Coronary artery (tissue), 2 donors: ENCODE data around the gene LIME1.
A peak's percentile ranks its signal among the peaks of the same experiment; 100 is the strongest.

Experiments used
- DNase-seq: peaks from one replicate; pipeline ENCODE4 v3.0.0-alpha.2; 2017; ENCODE audit warnings: low spot score
- H3K27ac ChIP-seq, 2 donors: fragments of 200-600 bp; sonication (generic); one replicate each; pipeline ENCODE4 v1.5.1; 2016 to 2019
- H3K4me3 ChIP-seq: fragments of 200-600 bp; sonication (generic); 2 replicates; pipeline ENCODE4 v1.5.1; 2016; ENCODE audit warnings: mild to moderate bottlenecking, moderate library complexity
- TF ChIP-seq, protein P1 (sequence below): fragments of 200-600 bp; sonication (generic); IDR thresholded peaks from one replicate; pipeline ENCODE4 v1.5.1; 2019; ENCODE audit warnings: antibody characterized with exemption

The LIME1 gene

DNA sequence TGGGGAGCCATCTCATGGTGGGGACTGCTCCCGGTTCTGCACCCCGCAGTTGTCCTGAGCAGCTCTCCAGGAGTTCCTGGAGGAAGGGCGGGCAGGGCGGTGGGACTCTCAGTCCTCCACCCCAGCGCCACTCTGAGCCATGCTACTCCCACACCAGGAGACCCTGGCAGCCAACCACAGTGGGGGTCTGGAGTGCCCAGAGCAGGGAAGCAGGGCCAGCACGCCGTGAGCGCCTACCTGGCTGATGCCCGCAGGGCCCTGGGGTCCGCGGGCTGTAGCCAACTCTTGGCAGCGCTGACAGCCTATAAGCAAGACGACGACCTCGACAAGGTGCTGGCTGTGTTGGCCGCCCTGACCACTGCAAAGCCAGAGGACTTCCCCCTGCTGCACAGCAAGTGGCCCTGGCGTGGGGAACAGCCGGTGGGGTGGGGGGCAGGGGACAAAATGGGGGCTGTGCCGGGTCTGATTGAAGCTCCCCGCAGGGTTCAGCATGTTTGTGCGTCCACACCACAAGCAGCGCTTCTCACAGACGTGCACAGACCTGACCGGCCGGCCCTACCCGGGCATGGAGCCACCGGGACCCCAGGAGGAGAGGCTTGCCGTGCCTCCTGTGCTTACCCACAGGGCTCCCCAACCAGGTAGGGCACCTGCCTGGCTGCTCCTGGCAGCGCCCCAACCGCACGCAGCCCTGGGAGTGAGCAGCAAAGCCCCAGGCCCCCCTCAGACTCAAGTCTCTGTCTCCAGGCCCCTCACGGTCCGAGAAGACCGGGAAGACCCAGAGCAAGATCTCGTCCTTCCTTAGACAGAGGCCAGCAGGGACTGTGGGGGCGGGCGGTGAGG lies 41.7 kb upstream of the LIME1 start:
- DNase-seq, result peak; percentile 74
- H3K4me3 ChIP-seq, result no peak overlapping the region
- peak overlapping the region in 1 of 2 donors; percentile 31 for H3K27ac ChIP-seq
- TF ChIP-seq, protein P1, sequence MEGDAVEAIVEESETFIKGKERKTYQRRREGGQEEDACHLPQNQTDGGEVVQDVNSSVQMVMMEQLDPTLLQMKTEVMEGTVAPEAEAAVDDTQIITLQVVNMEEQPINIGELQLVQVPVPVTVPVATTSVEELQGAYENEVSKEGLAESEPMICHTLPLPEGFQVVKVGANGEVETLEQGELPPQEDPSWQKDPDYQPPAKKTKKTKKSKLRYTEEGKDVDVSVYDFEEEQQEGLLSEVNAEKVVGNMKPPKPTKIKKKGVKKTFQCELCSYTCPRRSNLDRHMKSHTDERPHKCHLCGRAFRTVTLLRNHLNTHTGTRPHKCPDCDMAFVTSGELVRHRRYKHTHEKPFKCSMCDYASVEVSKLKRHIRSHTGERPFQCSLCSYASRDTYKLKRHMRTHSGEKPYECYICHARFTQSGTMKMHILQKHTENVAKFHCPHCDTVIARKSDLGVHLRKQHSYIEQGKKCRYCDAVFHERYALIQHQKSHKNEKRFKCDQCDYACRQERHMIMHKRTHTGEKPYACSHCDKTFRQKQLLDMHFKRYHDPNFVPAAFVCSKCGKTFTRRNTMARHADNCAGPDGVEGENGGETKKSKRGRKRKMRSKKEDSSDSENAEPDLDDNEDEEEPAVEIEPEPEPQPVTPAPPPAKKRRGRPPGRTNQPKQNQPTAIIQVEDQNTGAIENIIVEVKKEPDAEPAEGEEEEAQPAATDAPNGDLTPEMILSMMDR, result no peak

DNA sequence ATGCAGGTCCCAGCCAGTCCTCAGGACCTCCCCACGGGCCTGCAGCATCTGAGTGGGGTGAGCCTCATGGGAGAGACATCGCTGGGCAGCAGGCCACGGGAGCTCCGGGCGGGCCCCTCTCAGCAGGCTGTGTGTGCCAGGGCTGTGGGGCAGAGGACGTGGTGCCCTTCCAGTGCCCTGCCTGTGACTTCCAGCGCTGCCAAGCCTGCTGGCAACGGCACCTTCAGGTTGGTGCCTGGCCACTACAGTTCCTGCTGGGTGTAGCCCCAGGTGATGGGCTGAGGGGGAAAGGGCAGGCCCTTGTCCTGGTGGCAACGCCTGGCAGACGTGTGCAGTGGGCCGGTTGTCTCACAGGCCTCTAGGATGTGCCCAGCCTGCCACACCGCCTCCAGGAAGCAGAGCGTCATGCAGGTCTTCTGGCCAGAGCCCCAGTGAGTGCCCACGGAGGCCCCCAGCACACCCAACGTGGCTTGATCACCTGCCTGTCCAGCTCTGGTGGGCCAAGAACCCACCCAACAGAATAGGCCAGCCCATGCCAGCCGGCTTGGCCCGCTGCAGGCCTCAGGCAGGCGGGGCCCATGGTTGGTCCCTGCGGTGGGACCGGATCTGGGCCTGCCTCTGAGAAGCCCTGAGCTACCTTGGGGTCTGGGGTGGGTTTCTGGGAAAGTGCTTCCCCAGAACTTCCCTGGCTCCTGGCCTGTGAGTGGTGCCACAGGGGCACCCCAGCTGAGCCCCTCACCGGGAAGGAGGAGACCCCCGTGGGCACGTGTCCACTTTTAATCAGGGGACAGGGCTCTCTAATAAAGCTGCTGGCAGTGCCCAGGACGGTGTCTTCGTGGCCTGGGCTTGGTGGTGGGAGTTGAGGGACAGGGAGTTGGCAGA lies 40.8 kb upstream of the LIME1 start:
- TF ChIP-seq, protein P1, result no peak
- no peak overlapping the region for H3K4me3 ChIP-seq
- H3K27ac ChIP-seq, result peak overlapping the region in 1 of 2 donors; percentile 56
- DNase-seq, result peak; percentile 70

GRCh38 chr20:63696306-63696627 lies 40.2 kb upstream of the LIME1 start:
- TF ChIP-seq, protein P1, result no peak
- peak overlapping the region in 1 of 2 donors; percentile 56 for H3K27ac ChIP-seq
- H3K4me3 ChIP-seq, result peak overlapping the region; percentile 47
- DNase-seq, result no peak

GRCh38 chr20:63696628-63697356 lies 39.7 kb upstream of the LIME1 start, which contains the start of gene TNFRSF6B:
TNFRSF6B (plus strand) TSS chr20:63696652; CDS start chr20:63696768, 116 bp downstream.
- peak within 1 kb of the TSS; percentile 47 for H3K4me3 ChIP-seq
- DNase-seq, result peak; percentile 73
- H3K27ac ChIP-seq, result peak within 1 kb of the TSS in 1 of 2 donors; percentile 56
- TF ChIP-seq, protein P1, result no peak

- no peak for DNase-seq
- H3K4me3 ChIP-seq, result peak overlapping the region; percentile 47
- TF ChIP-seq, protein P1, result no peak
- no peak overlapping the region for H3K27ac ChIP-seq
These were observed 39.1 kb upstream of the LIME1 start for GRCh38 chr20:63697357-63697867.

DNA sequence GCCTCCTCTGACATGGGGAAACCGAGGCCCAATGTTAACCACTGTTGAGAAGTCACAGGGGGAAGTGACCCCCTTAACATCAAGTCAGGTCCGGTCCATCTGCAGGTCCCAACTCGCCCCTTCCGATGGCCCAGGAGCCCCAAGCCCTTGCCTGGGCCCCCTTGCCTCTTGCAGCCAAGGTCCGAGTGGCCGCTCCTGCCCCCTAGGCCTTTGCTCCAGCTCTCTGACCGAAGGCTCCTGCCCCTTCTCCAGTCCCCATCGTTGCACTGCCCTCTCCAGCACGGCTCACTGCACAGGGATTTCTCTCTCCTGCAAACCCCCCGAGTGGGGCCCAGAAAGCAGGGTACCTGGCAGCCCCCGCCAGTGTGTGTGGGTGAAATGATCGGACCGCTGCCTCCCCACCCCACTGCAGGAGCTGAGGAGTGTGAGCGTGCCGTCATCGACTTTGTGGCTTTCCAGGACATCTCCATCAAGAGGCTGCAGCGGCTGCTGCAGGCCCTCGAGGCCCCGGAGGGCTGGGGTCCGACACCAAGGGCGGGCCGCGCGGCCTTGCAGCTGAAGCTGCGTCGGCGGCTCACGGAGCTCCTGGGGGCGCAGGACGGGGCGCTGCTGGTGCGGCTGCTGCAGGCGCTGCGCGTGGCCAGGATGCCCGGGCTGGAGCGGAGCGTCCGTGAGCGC lies 38.5 kb upstream of the LIME1 start:
- no peak overlapping the region for H3K4me3 ChIP-seq
- no peak for DNase-seq
- TF ChIP-seq, protein P1, result no peak
- no peak overlapping the region for H3K27ac ChIP-seq
